Trophoblast cell (in vitro differentiated cells and primary cell): ENCODE results near the gene ARHGAP40.
A peak's percentile ranks its signal among the peaks of the same experiment; 100 is the strongest.

Experiments
- DNase-seq, 2 donors: peaks; one replicate each; pipeline ENCODE4 v3.0.0-alpha.2; 2016
- H2AFZ ChIP-seq: 2 replicates; pipeline ENCODE4 v1.6.1; 2013; ENCODE audit warnings: low read length, moderate library complexity, mild to moderate bottlenecking; ENCODE audit not compliant: insufficient read depth, poor library complexity
- H2AK5ac ChIP-seq: 2 replicates; pipeline ENCODE4 v1.6.1; 2013; ENCODE audit warnings: mild to moderate bottlenecking, low read length
- H2BK120ac ChIP-seq: 2 replicates; pipeline ENCODE4 v1.6.1; 2013; ENCODE audit warnings: low read length, mild to moderate bottlenecking, moderate library complexity; ENCODE audit not compliant: insufficient read depth, poor library complexity
- H2BK12ac ChIP-seq: 2 replicates; pipeline ENCODE4 v1.6.1; 2013; ENCODE audit warnings: mild to moderate bottlenecking, low read length, moderate library complexity
- H2BK5ac ChIP-seq: 2 replicates; pipeline ENCODE4 v1.6.1; 2013; ENCODE audit warnings: low read length, low read depth, moderate library complexity, mild to moderate bottlenecking; ENCODE audit not compliant: poor library complexity
- H3K14ac ChIP-seq: 2 replicates; pipeline ENCODE4 v1.6.1; 2013; ENCODE audit warnings: mild to moderate bottlenecking, low read length
- H3K18ac ChIP-seq: 2 replicates; pipeline ENCODE4 v1.6.1; 2013; ENCODE audit warnings: mild to moderate bottlenecking, low read length
- H3K23ac ChIP-seq: 2 replicates; pipeline ENCODE4 v1.6.1; 2013; ENCODE audit warnings: low read length
- H3K27ac ChIP-seq: 2 replicates; pipeline ENCODE4 v1.5.1; 2013; ENCODE audit warnings: low read depth, mild to moderate bottlenecking, inconsistent platforms, low read length, moderate library complexity
- H3K27me3 ChIP-seq: 2 replicates; pipeline ENCODE4 v1.6.1; 2013; ENCODE audit warnings: inconsistent platforms, mild to moderate bottlenecking, low read length, moderate library complexity; ENCODE audit not compliant: insufficient read depth
- H3K36me3 ChIP-seq, 2 experiments: 1 replicate in 1 of 2; 2 replicates in 1 of 2; pipeline ENCODE4 v1.6.1; 2013; ENCODE audit warnings: low read length in 2 of 2, mild to moderate bottlenecking in 2 of 2, moderate library complexity in 1 of 2; ENCODE audit not compliant: insufficient read depth in 2 of 2, control insufficient read depth in 1 of 2
- H3K4ac ChIP-seq: 2 replicates; pipeline ENCODE4 v1.6.1; 2013; ENCODE audit warnings: low read depth, mild to moderate bottlenecking, low read length, moderate library complexity
- H3K4me1 ChIP-seq, 2 experiments: 1 replicate in 1 of 2; 2 replicates in 1 of 2; pipeline ENCODE4 v1.6.1; 2013; ENCODE audit warnings: low read length in 2 of 2, mild to moderate bottlenecking in 2 of 2, moderate library complexity in 1 of 2; ENCODE audit not compliant: insufficient read depth in 2 of 2, control insufficient read depth in 1 of 2
- H3K4me2 ChIP-seq: 2 replicates; pipeline ENCODE4 v1.6.1; 2013; ENCODE audit warnings: inconsistent platforms, mild to moderate bottlenecking, low read length, moderate library complexity
- H3K4me3 ChIP-seq: 2 replicates; pipeline ENCODE4 v1.5.1; 2013; ENCODE audit warnings: mild to moderate bottlenecking, low read depth, low read length, inconsistent platforms
- H3K79me1 ChIP-seq: one replicate; pipeline ENCODE4 v1.6.1; 2013; ENCODE audit warnings: low read length
- H3K79me2 ChIP-seq: 2 replicates; pipeline ENCODE4 v1.6.1; 2013; ENCODE audit warnings: low read length, mild to moderate bottlenecking; ENCODE audit not compliant: control insufficient read depth, insufficient read depth, poor library complexity
- H3K9ac ChIP-seq: 2 replicates; pipeline ENCODE4 v1.6.1; 2013; ENCODE audit warnings: mild to moderate bottlenecking, low read length
- H3K9me3 ChIP-seq: 2 replicates; pipeline ENCODE4 v1.6.1; 2013; ENCODE audit warnings: low read depth, mild to moderate bottlenecking, control low read depth, inconsistent platforms, low read length; ENCODE audit not compliant: insufficient read depth
- H4K12ac ChIP-seq: 2 replicates; pipeline ENCODE4 v1.6.1; 2013; ENCODE audit warnings: low read depth, mild to moderate bottlenecking, low read length, moderate library complexity
- H4K8ac ChIP-seq: 2 replicates; pipeline ENCODE4 v1.6.1; 2013; ENCODE audit warnings: low read depth, mild to moderate bottlenecking, low read length, moderate library complexity
- H4K91ac ChIP-seq: one replicate; pipeline ENCODE4 v1.6.1; 2013; ENCODE audit warnings: low read depth, mild to moderate bottlenecking, low read length, moderate library complexity
- WGBS: extraction: QIAGEN DNeasy Blood & Tissue Kit; methylation state at CpG from one replicate; pipeline ENCODE4 v1.1.7; 2013; ENCODE audit warnings: missing lambda C conversion rate; ENCODE audit not compliant: insufficient read length, insufficient coverage; ENCODE audit errors: extremely low coverage; 5-methylcytosine and 5-hydroxymethylcytosine counted together

ARHGAP40 gene

GRCh38 chr20:38589351-38589750, 12.3 kb upstream of the ARHGAP40 start:
- no peaks in the 10 kb centered on the region for H3K36me3 ChIP-seq
- H2BK5ac ChIP-seq = no peak overlapping the region
- H3K14ac ChIP-seq = no peak overlapping the region
- H2AFZ ChIP-seq = no peak overlapping the region
- no peak overlapping the region for H3K4me2 ChIP-seq
- no peak overlapping the region for H3K18ac ChIP-seq
- H2BK120ac ChIP-seq = no peak overlapping the region
- no peak overlapping the region for H4K12ac ChIP-seq
- H3K79me2 ChIP-seq = no peaks in the 10 kb centered on the region
- H2BK12ac ChIP-seq = no peak overlapping the region
- no peak overlapping the region for H3K23ac ChIP-seq
- no peak overlapping the region for H3K9ac ChIP-seq
- no peak overlapping the region for H3K4ac ChIP-seq
- H3K9me3 ChIP-seq = no peaks in the 10 kb centered on the region
- H3K79me1 ChIP-seq = peaks cover 11% of the 10 kb centered on the region
- H3K4me1 ChIP-seq = peaks cover 8% of the 10 kb centered on the region in 2 experiments
- no peaks in the 10 kb centered on the region for H3K27me3 ChIP-seq
- H3K4me3 ChIP-seq = no peak overlapping the region
- no CpG with 5 or more reads among the region's 4 CpGs for WGBS
- DNase-seq = no peak
- no peak overlapping the region for H4K91ac ChIP-seq
- no peak overlapping the region for H3K27ac ChIP-seq
- no peak overlapping the region for H2AK5ac ChIP-seq
- H4K8ac ChIP-seq = no peak overlapping the region

- Histone ChIP-seq H3K4me3 (no peak overlapping the region), H3K36me3 (no peaks in the 10 kb centered on the region), H4K12ac (no peak overlapping the region), H2AFZ (no peak overlapping the region), H3K4ac (no peak overlapping the region), H2BK5ac (no peak overlapping the region), H3K9me3 (no peaks in the 10 kb centered on the region), H3K9ac (no peak overlapping the region), H3K14ac (no peak overlapping the region), H2BK120ac (no peak overlapping the region), H2AK5ac (no peak overlapping the region), H3K27me3 (no peaks in the 10 kb centered on the region), H3K79me2 (no peaks in the 10 kb centered on the region), H3K79me1 (peaks cover 11% of the 10 kb centered on the region), H4K8ac (no peak overlapping the region), H3K4me2 (no peak overlapping the region), H3K23ac (peak overlapping the region; percentile 69), H2BK12ac (no peak overlapping the region), H3K27ac (no peak overlapping the region), H3K18ac (no peak overlapping the region), H4K91ac (no peak overlapping the region), H3K4me1 (peaks cover 8% of the 10 kb centered on the region in 2 experiments)
- no CpG with 5 or more reads among the region's 3 CpGs for WGBS
- DNase-seq = no peak
Observed at GRCh38 chr20:38589967-38590675, 11.5 kb upstream of the ARHGAP40 start.

GRCh38 chr20:38590676-38591473, 10.7 kb upstream of the ARHGAP40 start:
- H3K18ac ChIP-seq = no peak overlapping the region
- H3K79me2 ChIP-seq = no peaks in the 10 kb centered on the region
- no CpG with 5 or more reads among the region's 18 CpGs for WGBS
- no peak overlapping the region for H4K8ac ChIP-seq
- H3K27me3 ChIP-seq = no peaks in the 10 kb centered on the region
- H3K9me3 ChIP-seq = no peaks in the 10 kb centered on the region
- H2BK12ac ChIP-seq = peak overlapping the region; percentile 81
- H3K4me1 ChIP-seq = peaks cover 8 to 10% of the 10 kb centered on the region in 2 experiments
- no peak overlapping the region for H2AFZ ChIP-seq
- no peak for DNase-seq
- H3K23ac ChIP-seq = no peak overlapping the region
- no peak overlapping the region for H4K12ac ChIP-seq
- no peaks in the 10 kb centered on the region for H3K36me3 ChIP-seq
- no peak overlapping the region for H3K27ac ChIP-seq
- H3K4me2 ChIP-seq = no peak overlapping the region
- H3K4me3 ChIP-seq = no peak overlapping the region
- peak overlapping the region; percentile 69 for H2AK5ac ChIP-seq
- H3K14ac ChIP-seq = peak overlapping the region; percentile 4
- H3K9ac ChIP-seq = no peak overlapping the region
- no peak overlapping the region for H2BK5ac ChIP-seq
- H2BK120ac ChIP-seq = peak overlapping the region; percentile 34
- peak overlapping the region; percentile 52 for H4K91ac ChIP-seq
- peaks cover 13% of the 10 kb centered on the region for H3K79me1 ChIP-seq
- H3K4ac ChIP-seq = no peak overlapping the region

GRCh38 chr20:38591474-38592410, 9.9 kb upstream of the ARHGAP40 start:
- peaks cover 13% of the 10 kb centered on the region for H3K79me1 ChIP-seq
- H2BK120ac ChIP-seq = peak overlapping the region; percentile 83
- peak overlapping the region; percentile 67 for H3K18ac ChIP-seq
- peak overlapping the region; percentile 60 for H3K14ac ChIP-seq
- H3K79me2 ChIP-seq = no peaks in the 10 kb centered on the region
- no peak overlapping the region for H3K27ac ChIP-seq
- peak overlapping the region; percentile 69 for H2AK5ac ChIP-seq
- H3K4ac ChIP-seq = peak overlapping the region; percentile 8
- peak overlapping the region; percentile 52 for H4K91ac ChIP-seq
- no peak overlapping the region for H2AFZ ChIP-seq
- no peak overlapping the region for H3K9ac ChIP-seq
- H3K4me3 ChIP-seq = no peak overlapping the region
- H3K23ac ChIP-seq = no peak overlapping the region
- no peak overlapping the region for H4K12ac ChIP-seq
- no peak overlapping the region for H2BK5ac ChIP-seq
- no peak for DNase-seq
- WGBS = no CpG with 5 or more reads among the region's 21 CpGs
- H2BK12ac ChIP-seq = peak overlapping the region; percentile 81
- peak overlapping the region; percentile 17 for H4K8ac ChIP-seq
- H3K4me1 ChIP-seq = peaks cover 8 to 11% of the 10 kb centered on the region in 2 experiments
- no peaks in the 10 kb centered on the region for H3K27me3 ChIP-seq
- H3K9me3 ChIP-seq = no peaks in the 10 kb centered on the region
- no peaks in the 10 kb centered on the region for H3K36me3 ChIP-seq
- H3K4me2 ChIP-seq = no peak overlapping the region
